ENCODE data around the gene SUPT7L. TPM values are rescaled to one million over a fixed set of nuclear protein-coding genes. Genes with fewer than 3 reads are reported as not detected.
A peak's percentile ranks its signal among the peaks of the same experiment; 100 is the strongest.
"Not testable (repeated sequence)": the region's sequence is repeated elsewhere in the genome, so short reads cannot be mapped to it uniquely, and the experiment has no call there.

SUPT7L gene
- total and polyA plus RNA-seq, 4 donors: 22.0 to 40.0 (median 26.7) TPM

- no peak for TF ChIP-seq CTCF (IDR thresholded peaks at IDR 0.05; ENCODE audit: control extremely low read depth, extremely low read depth)
- H3K27me3 ChIP-seq (ENCODE audit: control insufficient read depth in 3 of 3, insufficient read depth in 3 of 3, low read length in 2 of 3): no peaks in the 10 kb centered on the region
- ATAC-seq (ENCODE audit: insufficient read depth, low FRiP score) (no peak), DNase-seq (no peak)
- H3K9me3 ChIP-seq (ENCODE audit: control insufficient read depth in 4 of 4, insufficient read depth in 3 of 4, low read length in 3 of 4): no peaks in the 10 kb centered on the region
- H3K36me3 ChIP-seq (ENCODE audit: control insufficient read depth in 4 of 4, insufficient read depth in 4 of 4, low read length in 4 of 4): peaks cover 15 to 31% (median 15%) of the 10 kb centered on the region in 4 donors
- H3K9ac ChIP-seq (ENCODE audit: insufficient read depth in 1 of 2, low read length in 2 of 2): no peak overlapping the region
- H3K4me3 ChIP-seq: no peak overlapping the region
- H3K4me1 ChIP-seq (ENCODE audit: control insufficient read depth in 5 of 5, insufficient read depth in 5 of 5, low read length in 5 of 5): peaks cover 0 to 2% (median 0%) of the 10 kb centered on the region in 5 donors
- 97 to 98% methylated on average over 3 of the region's 3 CpGs for WGBS, 2 donors
- H3K27ac ChIP-seq (ENCODE audit: low read depth in 1 of 2, low read length in 1 of 2): peak overlapping the region in 1 of 2 donors; percentile 14
These were observed 22.2 kb upstream of the SUPT7L start for GRCh38 chr2:27685577-27685976.

GRCh38 chr2:27685006-27685405 is 21.6 kb upstream of the SUPT7L start:
- H3K4me3 ChIP-seq; H3K27ac ChIP-seq (ENCODE audit: low read depth in 1 of 2, low read length in 1 of 2); H3K27me3 ChIP-seq (ENCODE audit: control insufficient read depth in 3 of 3, insufficient read depth in 3 of 3, low read length in 2 of 3); DNase-seq; H3K9ac ChIP-seq (ENCODE audit: insufficient read depth in 1 of 2, low read length in 2 of 2); ATAC-seq (ENCODE audit: insufficient read depth, low FRiP score); H3K9me3 ChIP-seq (ENCODE audit: control insufficient read depth in 4 of 4, insufficient read depth in 3 of 4, low read length in 3 of 4); H3K4me1 ChIP-seq (ENCODE audit: control insufficient read depth in 5 of 5, insufficient read depth in 5 of 5, low read length in 5 of 5): not testable (repeated sequence)
- peaks cover 15 to 32% (median 15%) of the 10 kb centered on the region in 4 donors for H3K36me3 ChIP-seq (ENCODE audit: control insufficient read depth in 4 of 4, insufficient read depth in 4 of 4, low read length in 4 of 4)
- WGBS, 2 donors: 91 to 96% methylated on average over 1 of the region's 1 CpG

- Histone ChIP-seq H3K4me1 (ENCODE audit: control insufficient read depth in 5 of 5, insufficient read depth in 5 of 5, low read length in 5 of 5) (peaks cover 0 to 2% (median 0%) of the 10 kb centered on the region in 5 donors), H3K27ac (ENCODE audit: low read depth in 1 of 2, low read length in 1 of 2) (no peak overlapping the region), H3K36me3 (ENCODE audit: control insufficient read depth in 4 of 4, insufficient read depth in 4 of 4, low read length in 4 of 4) (peaks cover 13 to 30% (median 16%) of the 10 kb centered on the region in 4 donors), H3K9ac (ENCODE audit: insufficient read depth in 1 of 2, low read length in 2 of 2) (no peak overlapping the region), H3K27me3 (ENCODE audit: control insufficient read depth in 3 of 3, insufficient read depth in 3 of 3, low read length in 2 of 3) (no peaks in the 10 kb centered on the region), H3K4me3 (no peak overlapping the region), H3K9me3 (ENCODE audit: control insufficient read depth in 4 of 4, insufficient read depth in 3 of 4, low read length in 3 of 4) (no peaks in the 10 kb centered on the region)
- peak; percentile 79 to 90 (median 90) for DNase-seq
- 43 to 44% methylated on average over 9 of the region's 9 CpGs for WGBS, 2 donors
- TF ChIP-seq CTCF (IDR thresholded peaks at IDR 0.05; ENCODE audit: control extremely low read depth, extremely low read depth): peak; percentile 99
- ATAC-seq (ENCODE audit: insufficient read depth, low FRiP score): peak; percentile 81
These were observed 20.1 kb upstream of the SUPT7L start for GRCh38 chr2:27683390-27684071.

- not testable (repeated sequence) for H3K4me1 ChIP-seq (ENCODE audit: control insufficient read depth in 5 of 5, insufficient read depth in 5 of 5, low read length in 5 of 5); DNase-seq; H3K9ac ChIP-seq (ENCODE audit: insufficient read depth in 1 of 2, low read length in 2 of 2); H3K4me3 ChIP-seq; H3K9me3 ChIP-seq (ENCODE audit: control insufficient read depth in 4 of 4, insufficient read depth in 3 of 4, low read length in 3 of 4); H3K27me3 ChIP-seq (ENCODE audit: control insufficient read depth in 3 of 3, insufficient read depth in 3 of 3, low read length in 2 of 3)
- peak; percentile 36 for ATAC-seq (ENCODE audit: insufficient read depth, low FRiP score)
- H3K36me3 ChIP-seq (ENCODE audit: control insufficient read depth in 4 of 4, insufficient read depth in 4 of 4, low read length in 4 of 4): peaks cover 13 to 37% (median 19%) of the 10 kb centered on the region in 4 donors
- 89 to 96% methylated on average over 7 of the region's 7 CpGs for WGBS, 2 donors
- H3K27ac ChIP-seq (ENCODE audit: low read depth in 1 of 2, low read length in 1 of 2): peak overlapping the region in 1 of 2 donors; percentile 17
These were observed 18.9 kb upstream of the SUPT7L start for GRCh38 chr2:27682334-27682771.

Measured in lung (tissue), 12 donors.